Measurements from ENCODE around the gene EEPD1. TPM values are rescaled to one million over a fixed set of nuclear protein-coding genes. Genes with fewer than 3 reads are reported as not detected.
A peak's percentile ranks its signal among the peaks of the same experiment; 100 is the strongest.

Gene EEPD1
- total RNA-seq, 1 experiment from 2014 or later = 48.0 TPM

DNA sequence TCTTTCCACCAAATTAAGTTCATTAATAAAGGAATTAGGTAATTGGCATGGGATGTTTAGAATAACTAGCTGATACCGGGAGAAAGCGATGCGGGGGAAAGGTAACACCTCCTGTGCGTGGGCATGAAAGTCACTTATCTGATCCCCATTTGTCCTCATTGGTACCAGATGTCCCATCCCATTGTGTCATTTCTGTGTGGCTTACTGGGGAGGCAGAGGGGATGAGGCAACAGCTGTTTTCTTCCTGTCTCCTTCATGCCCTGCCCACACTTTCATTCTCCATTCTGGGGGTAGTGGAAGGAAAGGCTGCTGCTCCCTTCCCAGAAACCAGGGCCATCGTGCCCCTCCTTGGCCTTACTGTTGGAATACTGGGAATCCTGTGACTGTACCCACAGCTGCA is 27.1 kb downstream of the EEPD1 start:
- intact Hi-C loops (cut with micrococcal nuclease; ENCODE audit: unreplicated experiment) (no loop called here), in situ Hi-C loops (cut with HindIII; ENCODE audit: low pct_unique_long_range_greater_than_20kb, low sequenced_read_pairs) (no loop called here)
- Histone ChIP-seq H3K4me1 (ENCODE audit: control insufficient read depth, insufficient read depth, low read length) (peaks cover 45% of the 10 kb centered on the region), H3K4me3 (ENCODE audit: low read depth in 2 of 2, low read length in 2 of 2) (no peak overlapping the region), H3K9me3 (ENCODE audit: control insufficient read depth, insufficient read depth, low read depth, low read length) (no peaks in the 10 kb centered on the region), H3K27ac (ENCODE audit: low read length) (0 out of 2 replicates have a peak overlapping the region, but pooled peaks have one; percentile 12), H3K36me3 (ENCODE audit: control insufficient read depth, insufficient read depth, low read length) (no peaks in the 10 kb centered on the region), H3K27me3 (ENCODE audit: control insufficient read depth, insufficient read depth, low read length) (no peaks in the 10 kb centered on the region)
- ATAC-seq = no peak
- POLR2A ChIA-PET = interaction anchor here (0.7 kb wide), 1 partner anchor 212 kb away, joined by 11 read pairs; no protein-coding TSS in a partner anchor
- DNase-seq (ENCODE audit: low read depth, low spot score) = no peak
- CTCF ChIA-PET = interaction anchor here (0.7 kb wide), 1 partner anchor 193 kb away, joined by 12 read pairs; no protein-coding TSS in a partner anchor
- TF ChIP-seq TCF7L2 (IDR thresholded peaks at IDR 0.05; ENCODE audit: low read depth, low read length) (no peak), REST (IDR thresholded peaks at IDR 0.05; ENCODE audit: insufficient read depth in 1 of 2, low read depth in 2 of 2, low read length in 1 of 2) (no peak), CTCF (IDR thresholded peaks at IDR 0.05) (no peak), POLR2AphosphoS5 (IDR thresholded peaks at IDR 0.05; ENCODE audit: low read depth, low read length) (no peak), SIN3A (IDR thresholded peaks at IDR 0.05; ENCODE audit: borderline replicate concordance, insufficient read depth, low read depth, low read length) (no peak)
- BruUV-seq (replicated peaks) = no TSS peak

DNA sequence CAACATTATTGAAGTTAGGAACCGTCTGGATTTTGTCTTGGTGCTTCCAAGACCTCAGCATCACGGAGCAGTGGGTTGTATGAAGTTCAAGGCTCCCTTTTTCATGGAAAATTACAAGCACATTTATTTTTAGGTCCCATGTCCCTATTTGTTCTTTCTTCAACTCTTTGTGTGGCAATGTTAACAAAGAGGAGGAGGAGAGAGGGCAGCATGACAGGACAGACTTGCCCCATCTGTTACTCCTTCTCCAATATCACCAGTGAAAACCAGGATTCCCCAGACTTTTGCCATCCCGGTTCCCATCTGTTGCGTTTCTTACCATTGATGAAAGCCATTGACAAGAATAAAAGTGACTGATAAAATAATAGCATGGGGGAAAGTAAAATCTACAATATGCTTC is 28.6 kb downstream of the EEPD1 start:
- H3K9me3 ChIP-seq (ENCODE audit: control insufficient read depth, insufficient read depth, low read depth, low read length) = no peaks in the 10 kb centered on the region
- in situ Hi-C loops (cut with HindIII; ENCODE audit: low pct_unique_long_range_greater_than_20kb, low sequenced_read_pairs) (no loop called here), intact Hi-C loops (cut with micrococcal nuclease; ENCODE audit: unreplicated experiment) (no loop called here)
- BruUV-seq (replicated peaks) = no TSS peak
- TF ChIP-seq TCF7L2 (IDR thresholded peaks at IDR 0.05; ENCODE audit: low read depth, low read length) = no peak
- DNase-seq (ENCODE audit: low read depth, low spot score) (no peak), ATAC-seq (no peak)
- H3K4me3 ChIP-seq (ENCODE audit: low read depth in 2 of 2, low read length in 2 of 2) = no peak overlapping the region
- no peaks in the 10 kb centered on the region for H3K36me3 ChIP-seq (ENCODE audit: control insufficient read depth, insufficient read depth, low read length)
- ChIA-PET POLR2A (no interaction called here), CTCF (no interaction called here)
- peaks cover 56% of the 10 kb centered on the region for H3K4me1 ChIP-seq (ENCODE audit: control insufficient read depth, insufficient read depth, low read length)
- peak overlapping the region; percentile 31; the same call in 1 of the 2 replicates for H3K27ac ChIP-seq (ENCODE audit: low read length)
- H3K27me3 ChIP-seq (ENCODE audit: control insufficient read depth, insufficient read depth, low read length) = no peaks in the 10 kb centered on the region

GRCh38 chr7:36182854-36183604 is 30.0 kb downstream of the EEPD1 start:
- DNase-seq (ENCODE audit: low read depth, low spot score) (no peak), ATAC-seq (peak; percentile 47)
- no peak for TF ChIP-seq REST (IDR thresholded peaks at IDR 0.05; ENCODE audit: insufficient read depth in 1 of 2, low read depth in 2 of 2, low read length in 1 of 2)
- no peak for TF ChIP-seq POLR2AphosphoS5 (IDR thresholded peaks at IDR 0.05; ENCODE audit: low read depth, low read length)
- no peak for TF ChIP-seq SIN3A (IDR thresholded peaks at IDR 0.05; ENCODE audit: borderline replicate concordance, insufficient read depth, low read depth, low read length)
- TF ChIP-seq CTCF (IDR thresholded peaks at IDR 0.05) = no peak
- no peak for TF ChIP-seq TCF7L2 (IDR thresholded peaks at IDR 0.05; ENCODE audit: low read depth, low read length)
- ChIA-PET CTCF (no interaction called here), POLR2A (interaction anchor here (1.2 kb wide), 1 partner anchor 10 kb away, joined by 15 read pairs; no protein-coding TSS in a partner anchor)
- Histone ChIP-seq H3K4me3 (ENCODE audit: low read depth in 2 of 2, low read length in 2 of 2) (no peak overlapping the region), H3K36me3 (ENCODE audit: control insufficient read depth, insufficient read depth, low read length) (no peaks in the 10 kb centered on the region), H3K4me1 (ENCODE audit: control insufficient read depth, insufficient read depth, low read length) (peaks cover 60% of the 10 kb centered on the region), H3K9me3 (ENCODE audit: control insufficient read depth, insufficient read depth, low read depth, low read length) (no peaks in the 10 kb centered on the region), H3K27me3 (ENCODE audit: control insufficient read depth, insufficient read depth, low read length) (no peaks in the 10 kb centered on the region), H3K27ac (ENCODE audit: low read length) (peak overlapping the region; percentile 60)
- intact Hi-C loops (cut with micrococcal nuclease; ENCODE audit: unreplicated experiment) (no loop called here), in situ Hi-C loops (cut with HindIII; ENCODE audit: low pct_unique_long_range_greater_than_20kb, low sequenced_read_pairs) (no loop called here)
- BruUV-seq (replicated peaks) = no TSS peak

Data from Panc1 (cell line).